ENCODE data around the gene GPR37.

The GPR37 gene

DNA sequence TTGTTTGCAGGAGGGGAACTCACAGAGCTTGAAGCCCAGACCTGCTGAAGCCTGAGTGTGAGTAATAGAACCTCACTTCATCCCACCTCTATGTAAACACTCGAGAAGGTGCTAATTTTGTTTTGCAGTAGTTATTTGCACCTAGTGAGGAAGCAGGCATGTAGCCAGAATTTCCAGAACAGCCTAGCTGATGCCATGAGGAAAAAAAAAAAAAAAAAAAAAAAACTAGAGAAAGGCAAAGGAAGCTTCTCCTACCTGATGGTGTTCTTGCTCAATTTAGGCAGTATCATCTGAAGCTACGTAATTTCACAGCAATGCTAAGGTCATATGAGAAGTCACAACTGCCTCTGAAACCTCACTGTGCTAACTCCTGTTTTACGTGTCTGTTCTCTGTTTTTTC, 13.6 kb upstream of the GPR37 start:
- peak; percentile 75 for DNase-seq

- no peak for DNase-seq
Observed at GRCh38 chr7:124777268-124777667, 11.7 kb upstream of the GPR37 start.

- DNase-seq = no peak
Observed at GRCh38 chr7:124776153-124776552, 10.6 kb upstream of the GPR37 start.

DNA sequence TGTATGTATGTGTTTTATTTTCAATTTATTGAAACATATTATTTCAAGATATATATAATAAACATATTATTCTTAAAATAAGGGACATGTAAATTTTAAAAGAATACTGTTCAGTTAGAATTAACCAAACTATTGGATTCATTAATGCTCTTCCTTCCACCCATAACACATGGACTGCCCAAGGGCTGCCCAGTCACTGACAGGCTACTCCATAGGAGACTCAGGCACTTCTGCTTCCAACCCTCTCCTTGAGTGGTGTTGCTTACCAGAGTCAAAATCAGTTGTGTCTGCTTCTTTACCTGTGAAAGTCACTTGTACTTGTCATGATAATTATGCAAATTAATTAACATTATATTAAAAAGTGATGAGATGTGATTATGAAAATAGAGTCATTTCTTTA, 9.8 kb upstream of the GPR37 start:
- no peak for DNase-seq

- no peak for DNase-seq
Observed at GRCh38 chr7:124773938-124774337, 8.3 kb upstream of the GPR37 start.

DNA sequence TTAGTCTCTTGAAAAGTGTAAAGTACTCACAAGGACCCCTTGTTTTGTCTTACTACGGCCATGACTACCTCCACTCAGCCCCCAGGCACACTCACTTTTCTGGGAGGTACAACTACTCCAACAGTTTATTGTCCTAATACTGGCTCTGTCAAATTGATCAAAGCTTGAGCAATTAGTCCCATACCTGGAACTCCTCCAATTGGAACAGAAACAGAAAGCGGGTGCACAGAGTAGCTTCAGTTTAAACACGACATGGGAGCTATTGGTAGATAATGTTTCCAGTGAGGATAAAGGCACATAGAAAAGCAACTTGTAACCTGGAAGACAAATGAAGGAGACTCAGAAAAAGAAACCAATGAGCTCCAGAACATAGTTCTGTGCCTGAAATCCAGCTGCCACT, 7.7 kb upstream of the GPR37 start:
- DNase-seq = no peak

GRCh38 chr7:124769136-124769535, 3.5 kb upstream of the GPR37 start:
- DNase-seq = no peak

- no peak for DNase-seq
Observed at GRCh38 chr7:124768525-124768924, 2.9 kb upstream of the GPR37 start.

- DNase-seq = no peak
Observed at GRCh38 chr7:124764847-124765400, 668 bp downstream of the GPR37 start.

GRCh38 chr7:124764051-124764846, 1.3 kb downstream of the GPR37 start:
- DNase-seq = no peak

DNA sequence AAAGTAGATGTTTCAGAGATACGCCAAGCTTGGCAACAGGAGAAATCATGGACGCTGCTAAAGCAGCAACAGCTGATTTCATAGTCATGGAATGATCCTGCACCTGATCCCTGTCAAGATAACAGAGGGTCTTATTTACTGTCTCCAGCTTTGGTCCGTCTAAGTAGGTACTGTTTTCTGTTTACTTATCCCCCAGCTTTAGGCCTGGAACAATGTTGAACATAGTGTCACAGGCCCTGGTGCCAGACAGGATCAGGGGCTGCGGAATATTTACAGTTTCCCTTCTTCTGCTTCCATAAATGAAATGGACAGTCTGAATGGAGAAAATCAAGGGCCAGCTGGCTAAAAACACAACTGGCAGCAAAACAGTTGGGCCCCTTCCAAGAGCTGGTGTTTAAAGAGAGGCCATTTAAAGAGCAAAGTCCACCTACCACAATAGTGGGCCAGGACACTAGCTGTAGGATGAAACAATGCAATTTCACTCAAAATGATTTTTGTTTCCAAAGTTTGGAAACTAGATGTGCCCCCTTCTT, 2.9 kb downstream of the GPR37 start:
- no peak for DNase-seq

DNA sequence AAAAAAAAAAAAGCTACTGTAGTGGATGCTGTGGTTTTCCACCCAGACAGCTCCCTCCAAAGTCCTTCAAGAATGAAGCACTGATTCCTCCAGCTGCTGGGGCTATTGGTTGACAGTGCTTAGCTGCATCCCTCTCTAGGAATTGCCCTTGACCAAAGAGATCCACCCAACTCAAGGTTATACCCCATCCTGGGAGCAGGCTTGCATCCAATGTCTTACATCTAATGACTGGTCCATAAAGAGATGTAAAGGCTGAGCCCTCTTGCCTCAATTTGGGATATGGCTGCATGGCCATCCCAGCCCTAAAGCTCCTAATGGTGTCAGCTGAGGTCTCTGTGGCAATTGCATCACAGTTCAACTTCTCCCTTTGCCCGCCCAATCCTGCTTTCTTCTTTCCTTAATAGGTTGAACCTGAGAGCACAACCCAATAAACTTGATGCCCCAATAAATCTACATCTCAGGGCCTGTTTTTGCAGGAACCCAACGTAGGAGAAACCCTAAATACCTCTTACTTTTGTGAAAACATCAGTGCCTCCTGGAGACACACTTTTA, 4.4 kb downstream of the GPR37 start:
- DNase-seq = no peak

GRCh38 chr7:124758327-124758726, 7.3 kb downstream of the GPR37 start:
- DNase-seq = no peak

GRCh38 chr7:124754576-124755268, 10.9 kb downstream of the GPR37 start:
- DNase-seq = no peak

GRCh38 chr7:124752310-124752709, 13.3 kb downstream of the GPR37 start:
- no peak for DNase-seq

- no peak for DNase-seq
Observed at GRCh38 chr7:124751027-124751426, 14.6 kb downstream of the GPR37 start.

DNA sequence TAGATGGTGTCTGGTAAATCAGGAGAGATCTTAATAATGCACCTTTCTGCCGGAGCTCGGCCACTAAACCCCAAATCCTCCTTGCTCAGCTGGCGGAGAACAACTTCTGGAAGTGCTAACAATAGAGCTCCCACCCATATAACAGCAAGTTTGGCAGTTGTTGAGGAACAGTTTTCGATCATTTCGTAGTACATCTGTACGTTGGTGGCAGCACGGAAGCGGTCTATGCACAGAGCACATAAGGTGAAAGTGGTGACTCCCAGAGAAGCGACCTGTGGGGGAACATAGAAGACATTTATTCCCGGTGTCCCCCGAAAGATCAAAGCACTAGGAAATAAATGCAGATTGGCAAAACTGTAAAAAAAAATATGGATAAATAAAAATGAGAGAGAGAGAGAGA, 18.5 kb downstream of the GPR37 start:
- no peak for DNase-seq

DNA sequence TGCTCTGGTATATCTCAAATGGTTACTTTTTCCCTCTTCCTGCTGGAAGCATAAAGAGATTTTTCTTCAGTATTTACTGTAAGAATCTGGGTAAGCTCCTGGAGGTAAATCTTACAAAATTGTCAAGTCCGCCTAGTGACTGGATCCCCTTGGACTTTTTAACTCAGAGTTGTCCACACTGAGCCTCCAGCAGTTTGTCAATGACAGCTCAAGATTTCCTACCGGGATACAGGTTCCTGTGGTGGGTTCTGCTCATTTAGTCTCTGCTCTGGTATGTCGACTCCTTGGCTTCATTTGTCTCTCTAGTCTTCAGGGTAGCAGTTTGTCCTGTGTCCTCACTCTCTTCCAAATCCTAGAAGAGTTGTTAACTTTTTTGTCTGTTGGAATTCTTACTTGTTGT, 27.0 kb downstream of the GPR37 start:
- no peak for DNase-seq

- no peak for DNase-seq
Observed at GRCh38 chr7:124737760-124738300, 27.8 kb downstream of the GPR37 start.

- no peak for DNase-seq
Observed at GRCh38 chr7:124728610-124729009, 37.0 kb downstream of the GPR37 start.

DNA sequence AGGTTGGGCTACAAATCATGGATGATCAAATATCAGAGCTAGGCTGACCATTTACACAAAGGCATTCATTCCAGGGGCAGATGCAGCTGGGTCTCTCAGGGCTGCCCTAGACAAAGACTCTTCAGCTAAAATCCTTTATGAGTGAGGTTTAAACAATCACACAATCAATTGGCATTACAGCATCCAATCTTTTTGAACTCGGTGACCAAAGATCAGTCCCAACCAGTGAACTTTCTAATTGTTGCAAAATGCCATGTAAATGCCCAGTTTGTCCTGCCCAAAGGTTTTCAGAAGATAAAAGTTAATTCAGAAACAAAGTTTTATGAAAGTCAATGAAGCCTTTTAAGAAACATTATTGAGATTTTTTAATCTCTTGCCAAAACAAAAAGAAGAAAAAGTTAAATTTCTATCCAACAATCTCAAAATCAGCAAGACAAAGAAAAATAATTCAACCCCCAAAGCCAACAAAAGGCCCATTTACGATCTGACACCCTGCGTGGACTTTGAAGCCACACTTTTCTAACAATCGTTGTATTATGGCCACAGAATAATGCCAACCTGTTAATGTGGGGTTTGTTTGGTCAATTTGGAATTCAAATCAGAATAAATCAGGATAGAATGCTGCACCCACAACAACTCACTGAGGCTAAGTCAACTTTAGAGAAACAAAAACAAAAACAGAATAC, 40.9 kb downstream of the GPR37 start:
- no peak for DNase-seq

DNA sequence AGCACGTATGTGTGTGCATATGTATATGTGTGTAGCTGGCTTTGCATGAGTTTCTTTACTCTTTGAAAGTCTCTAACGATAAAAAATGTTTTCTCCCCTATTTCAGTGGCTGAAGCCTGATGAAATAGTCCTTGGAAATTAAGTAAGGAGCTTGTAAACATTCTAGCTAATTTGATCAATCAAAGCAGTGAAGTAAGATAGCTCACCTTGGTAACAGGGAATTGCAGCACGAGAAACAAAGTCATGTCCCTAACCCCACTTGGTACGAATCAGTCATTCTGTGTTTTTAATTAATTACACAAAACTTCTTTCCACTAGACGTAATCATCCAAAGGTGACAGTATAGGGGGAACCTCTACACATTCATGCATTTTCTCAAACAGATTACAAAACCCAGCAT, 41.5 kb downstream of the GPR37 start:
- DNase-seq = no peak

DNA sequence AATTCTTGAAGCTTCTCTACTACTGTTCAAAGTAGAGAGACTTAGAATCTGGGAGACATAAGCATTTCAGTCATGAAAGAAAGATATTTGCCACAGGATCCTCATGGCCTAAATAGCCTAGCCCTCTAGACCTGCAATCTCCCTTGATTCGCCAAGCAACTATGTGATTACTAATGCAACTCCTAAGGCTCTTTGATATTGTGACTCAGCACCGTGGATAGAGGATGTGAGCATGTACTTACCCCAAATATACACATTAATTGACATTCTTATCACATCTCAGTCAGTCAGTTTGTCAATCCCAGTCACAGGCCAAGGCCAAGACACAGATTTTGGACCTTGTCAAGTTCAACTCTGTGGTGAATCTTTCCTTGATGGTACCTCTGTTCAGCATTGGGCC, 42.6 kb downstream of the GPR37 start:
- DNase-seq = no peak
